ENCODE results near the gene CCDC184.
A peak's percentile ranks its signal among the peaks of the same experiment; 100 is the strongest.
"Not testable (repeated sequence)": the region's sequence is repeated elsewhere in the genome, so short reads cannot be mapped to it uniquely, and the experiment has no call there.

CCDC184 gene

GRCh38 chr12:48197971-48198671 is 14.7 kb downstream of the CCDC184 start:
- Histone ChIP-seq H3K4me3 (ENCODE audit: low read depth, low read length) (peak overlapping the region; percentile 95), H3K9me3 (ENCODE audit: control insufficient read depth, insufficient read depth, low read length) (no peaks in the 10 kb centered on the region), H3K4me1 (ENCODE audit: control insufficient read depth, insufficient read depth, low read length) (no peaks in the 10 kb centered on the region), H3K27me3 (ENCODE audit: control insufficient read depth, insufficient read depth, low read length) (peaks cover 71% of the 10 kb centered on the region), H3K36me3 (ENCODE audit: control insufficient read depth, insufficient read depth, low read length) (no peaks in the 10 kb centered on the region), H3K9ac (ENCODE audit: low read depth, low read length) (peak overlapping the region; percentile 82)

DNA sequence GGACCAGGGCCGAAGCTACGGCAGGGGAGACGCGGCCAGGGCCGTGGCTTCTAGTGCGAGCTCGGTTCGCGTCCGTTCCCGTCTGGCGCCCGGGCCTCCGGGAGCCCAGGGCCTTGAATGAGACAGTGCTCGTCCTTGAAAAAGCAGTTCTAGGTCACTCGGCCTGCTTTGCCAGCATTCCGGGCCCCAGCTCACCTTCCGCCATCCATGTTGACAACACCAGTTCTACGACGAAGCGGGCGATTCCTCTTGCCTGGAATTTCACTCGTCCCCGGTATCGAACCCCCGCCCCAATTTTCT is 15.2 kb downstream of the CCDC184 start:
- H3K27me3 ChIP-seq (ENCODE audit: control insufficient read depth, insufficient read depth, low read length) = peaks cover 72% of the 10 kb centered on the region
- H3K9me3 ChIP-seq (ENCODE audit: control insufficient read depth, insufficient read depth, low read length) = no peaks in the 10 kb centered on the region
- peak overlapping the region; percentile 95 for H3K4me3 ChIP-seq (ENCODE audit: low read depth, low read length)
- H3K9ac ChIP-seq (ENCODE audit: low read depth, low read length) = peak overlapping the region; percentile 82
- no peaks in the 10 kb centered on the region for H3K36me3 ChIP-seq (ENCODE audit: control insufficient read depth, insufficient read depth, low read length)
- no peaks in the 10 kb centered on the region for H3K4me1 ChIP-seq (ENCODE audit: control insufficient read depth, insufficient read depth, low read length)

DNA sequence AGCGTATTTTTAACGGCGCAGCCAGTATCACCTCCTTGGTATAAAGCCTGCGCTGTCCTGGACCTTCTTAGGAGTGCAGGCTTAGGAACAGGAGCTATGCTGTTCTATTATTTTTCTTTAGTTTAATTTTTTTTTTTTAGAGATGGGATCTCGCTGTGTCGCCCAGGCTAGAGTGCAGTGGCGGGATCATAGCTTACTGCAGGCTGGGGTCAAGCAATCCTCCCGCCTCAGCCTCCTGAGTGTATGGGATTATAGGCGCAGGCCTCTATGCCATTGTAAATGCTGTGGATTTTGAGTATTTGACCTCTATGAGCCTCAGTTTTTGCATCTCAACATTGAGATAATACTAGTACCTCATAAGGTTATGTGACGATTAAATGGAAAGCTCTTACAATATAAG is 15.5 kb downstream of the CCDC184 start:
- Histone ChIP-seq H3K9me3 (ENCODE audit: control insufficient read depth, insufficient read depth, low read length) (no peaks in the 10 kb centered on the region), H3K27me3 (ENCODE audit: control insufficient read depth, insufficient read depth, low read length) (peaks cover 72% of the 10 kb centered on the region), H3K4me3 (ENCODE audit: low read depth, low read length) (peak overlapping the region; percentile 95), H3K9ac (ENCODE audit: low read depth, low read length) (no peak overlapping the region), H3K36me3 (ENCODE audit: control insufficient read depth, insufficient read depth, low read length) (no peaks in the 10 kb centered on the region), H3K4me1 (ENCODE audit: control insufficient read depth, insufficient read depth, low read length) (no peaks in the 10 kb centered on the region)

DNA sequence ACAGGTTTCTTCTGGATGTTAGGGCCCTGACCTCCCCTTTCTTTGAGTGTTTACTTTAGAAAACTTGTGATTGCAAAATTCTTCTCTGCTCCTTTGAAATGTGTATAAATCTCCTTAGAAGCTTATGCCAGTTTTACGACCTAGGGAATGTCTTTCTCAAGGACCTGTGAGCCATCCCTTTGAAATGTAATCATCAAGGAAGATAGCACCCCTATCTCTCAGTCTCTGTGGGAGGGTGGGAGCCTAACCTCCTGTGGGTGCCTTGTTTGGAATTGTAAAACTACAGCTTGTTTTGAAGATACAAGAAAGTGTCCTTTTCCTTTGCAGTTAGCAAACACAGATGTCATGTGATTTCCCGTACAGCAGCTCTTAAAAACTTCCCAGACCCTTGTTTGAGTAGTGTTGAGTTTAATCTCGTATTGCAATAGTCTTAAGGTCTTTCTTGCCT is 16.4 kb downstream of the CCDC184 start:
- H3K9ac ChIP-seq (ENCODE audit: low read depth, low read length) = no peak overlapping the region
- H3K4me3 ChIP-seq (ENCODE audit: low read depth, low read length) = no peak overlapping the region
- no peaks in the 10 kb centered on the region for H3K9me3 ChIP-seq (ENCODE audit: control insufficient read depth, insufficient read depth, low read length)
- no peaks in the 10 kb centered on the region for H3K4me1 ChIP-seq (ENCODE audit: control insufficient read depth, insufficient read depth, low read length)
- no peaks in the 10 kb centered on the region for H3K36me3 ChIP-seq (ENCODE audit: control insufficient read depth, insufficient read depth, low read length)
- H3K27me3 ChIP-seq (ENCODE audit: control insufficient read depth, insufficient read depth, low read length) = peaks cover 71% of the 10 kb centered on the region

GRCh38 chr12:48201091-48201490 is 17.6 kb downstream of the CCDC184 start:
- no peak overlapping the region for H3K4me3 ChIP-seq (ENCODE audit: low read depth, low read length)
- no peaks in the 10 kb centered on the region for H3K4me1 ChIP-seq (ENCODE audit: control insufficient read depth, insufficient read depth, low read length)
- H3K9me3 ChIP-seq (ENCODE audit: control insufficient read depth, insufficient read depth, low read length) = no peaks in the 10 kb centered on the region
- no peak overlapping the region for H3K9ac ChIP-seq (ENCODE audit: low read depth, low read length)
- peaks cover 60% of the 10 kb centered on the region for H3K27me3 ChIP-seq (ENCODE audit: control insufficient read depth, insufficient read depth, low read length)
- H3K36me3 ChIP-seq (ENCODE audit: control insufficient read depth, insufficient read depth, low read length) = no peaks in the 10 kb centered on the region

DNA sequence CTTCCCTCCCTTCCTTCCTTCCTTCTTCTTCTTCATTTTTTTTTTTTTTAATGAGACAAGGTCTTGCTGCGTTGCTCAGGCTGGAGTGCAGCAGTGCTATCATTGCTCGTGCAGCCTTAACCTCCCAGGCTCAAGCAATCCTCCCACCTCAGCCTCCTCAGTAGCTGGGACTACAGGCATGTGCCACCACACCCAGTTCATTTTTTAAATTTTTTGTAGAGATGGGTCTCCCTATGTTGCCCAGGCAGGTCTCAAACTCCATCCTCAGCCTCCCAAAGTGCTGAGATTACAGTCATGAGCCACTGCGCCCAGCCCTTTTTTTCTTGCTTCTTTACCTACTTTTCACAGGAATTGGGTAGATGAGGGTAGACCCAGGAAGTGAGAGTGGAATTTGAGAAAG is 18.1 kb downstream of the CCDC184 start:
- H3K27me3 ChIP-seq (ENCODE audit: control insufficient read depth, insufficient read depth, low read length) = peaks cover 59% of the 10 kb centered on the region
- no peaks in the 10 kb centered on the region for H3K36me3 ChIP-seq (ENCODE audit: control insufficient read depth, insufficient read depth, low read length)
- no peaks in the 10 kb centered on the region for H3K4me1 ChIP-seq (ENCODE audit: control insufficient read depth, insufficient read depth, low read length)
- no peak overlapping the region for H3K4me3 ChIP-seq (ENCODE audit: low read depth, low read length)
- H3K9me3 ChIP-seq (ENCODE audit: control insufficient read depth, insufficient read depth, low read length) = no peaks in the 10 kb centered on the region
- H3K9ac ChIP-seq (ENCODE audit: low read depth, low read length) = no peak overlapping the region

DNA sequence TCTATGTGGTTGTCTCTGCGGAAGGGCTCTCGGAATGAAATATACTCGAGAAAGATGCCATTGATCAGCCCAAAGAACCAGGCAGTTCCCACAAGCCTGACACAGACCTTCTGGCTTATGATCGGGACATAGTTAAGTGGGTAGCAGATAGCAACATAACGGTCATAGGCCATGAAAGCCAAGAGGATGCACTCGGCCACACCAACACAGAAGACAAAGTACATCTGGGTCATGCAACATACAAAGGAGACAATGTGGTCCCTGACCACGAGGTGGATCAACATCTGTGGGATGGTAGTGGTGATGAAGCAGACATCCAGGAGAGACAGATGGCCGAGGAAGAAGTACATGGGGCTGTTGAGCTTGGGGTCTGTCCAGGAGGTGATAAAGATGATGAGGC is 19.3 kb downstream of the CCDC184 start:
- Histone ChIP-seq H3K36me3 (ENCODE audit: control insufficient read depth, insufficient read depth, low read length) (no peaks in the 10 kb centered on the region), H3K27me3 (ENCODE audit: control insufficient read depth, insufficient read depth, low read length) (peaks cover 59% of the 10 kb centered on the region), H3K4me1 (ENCODE audit: control insufficient read depth, insufficient read depth, low read length) (no peaks in the 10 kb centered on the region), H3K4me3 (ENCODE audit: low read depth, low read length) (no peak overlapping the region), H3K9ac (ENCODE audit: low read depth, low read length) (no peak overlapping the region), H3K9me3 (ENCODE audit: control insufficient read depth, insufficient read depth, low read length) (no peaks in the 10 kb centered on the region)

GRCh38 chr12:48203192-48203591 is 19.7 kb downstream of the CCDC184 start, which contains the start of gene OR10AD1:
Gene OR10AD1, minus strand, starts transcription at chr12:48203292. Its CDS starts 0 bp downstream, at chr12:48203292.
- Histone ChIP-seq H3K4me1 (ENCODE audit: control insufficient read depth, insufficient read depth, low read length) (no peaks in the 10 kb centered on the region), H3K36me3 (ENCODE audit: control insufficient read depth, insufficient read depth, low read length) (no peaks in the 10 kb centered on the region), H3K9ac (ENCODE audit: low read depth, low read length) (no peak within 1 kb of the TSS), H3K27me3 (ENCODE audit: control insufficient read depth, insufficient read depth, low read length) (peaks cover 59% of the 10 kb centered on the region), H3K4me3 (ENCODE audit: low read depth, low read length) (no peak within 1 kb of the TSS), H3K9me3 (ENCODE audit: control insufficient read depth, insufficient read depth, low read length) (no peaks in the 10 kb centered on the region)

DNA sequence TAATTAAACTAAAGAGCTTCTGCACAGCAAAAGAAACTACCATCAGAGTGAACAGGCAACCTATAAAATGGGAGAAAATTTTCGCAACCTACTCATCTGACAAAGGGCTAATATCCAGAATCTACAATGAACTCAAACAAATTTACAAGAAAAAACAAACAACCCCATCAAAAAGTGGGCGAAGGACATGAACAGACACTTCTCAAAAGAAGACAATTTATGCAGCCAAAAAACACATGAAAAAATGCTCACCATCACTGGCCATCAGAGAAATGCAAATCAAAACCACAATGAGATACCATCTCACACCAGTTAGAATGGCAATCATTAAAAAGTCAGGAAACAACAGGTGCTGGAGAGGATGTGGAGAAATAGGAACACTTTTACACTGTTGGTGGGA is 26.1 kb downstream of the CCDC184 start:
- not testable (repeated sequence) for H3K4me3 ChIP-seq (ENCODE audit: low read depth, low read length); H3K9me3 ChIP-seq (ENCODE audit: control insufficient read depth, insufficient read depth, low read length); H3K9ac ChIP-seq (ENCODE audit: low read depth, low read length); H3K4me1 ChIP-seq (ENCODE audit: control insufficient read depth, insufficient read depth, low read length); H3K36me3 ChIP-seq (ENCODE audit: control insufficient read depth, insufficient read depth, low read length)
- H3K27me3 ChIP-seq (ENCODE audit: control insufficient read depth, insufficient read depth, low read length) = peaks cover 32% of the 10 kb centered on the region

GRCh38 chr12:48216785-48217184 is 33.3 kb downstream of the CCDC184 start:
- Histone ChIP-seq H3K36me3 (ENCODE audit: control insufficient read depth, insufficient read depth, low read length) (no peaks in the 10 kb centered on the region), H3K27me3 (ENCODE audit: control insufficient read depth, insufficient read depth, low read length) (peaks cover 29% of the 10 kb centered on the region), H3K9ac (ENCODE audit: low read depth, low read length) (no peak overlapping the region), H3K4me3 (ENCODE audit: low read depth, low read length) (no peak overlapping the region), H3K9me3 (ENCODE audit: control insufficient read depth, insufficient read depth, low read length) (no peaks in the 10 kb centered on the region), H3K4me1 (ENCODE audit: control insufficient read depth, insufficient read depth, low read length) (no peaks in the 10 kb centered on the region)

DNA sequence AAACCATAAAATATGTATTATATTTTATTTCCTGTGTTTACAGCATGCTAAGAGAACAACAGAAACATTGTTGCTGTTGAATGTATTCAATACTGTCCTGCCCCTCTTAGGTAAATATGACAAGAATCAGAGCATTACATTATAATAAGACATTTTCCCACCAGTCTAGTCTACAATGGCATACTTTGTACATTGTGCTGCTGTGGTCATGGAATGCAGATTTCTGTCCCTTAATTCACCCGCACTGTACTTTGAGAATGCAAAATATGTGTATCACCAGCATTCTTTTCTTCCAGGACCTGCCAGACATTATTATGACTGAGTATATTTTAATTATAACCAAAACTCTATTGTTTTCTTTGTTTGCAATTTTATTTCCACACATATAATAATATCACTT is 36.2 kb downstream of the CCDC184 start:
- peaks cover 4% of the 10 kb centered on the region for H3K27me3 ChIP-seq (ENCODE audit: control insufficient read depth, insufficient read depth, low read length)
- H3K4me3 ChIP-seq (ENCODE audit: low read depth, low read length) = no peak overlapping the region

DNA sequence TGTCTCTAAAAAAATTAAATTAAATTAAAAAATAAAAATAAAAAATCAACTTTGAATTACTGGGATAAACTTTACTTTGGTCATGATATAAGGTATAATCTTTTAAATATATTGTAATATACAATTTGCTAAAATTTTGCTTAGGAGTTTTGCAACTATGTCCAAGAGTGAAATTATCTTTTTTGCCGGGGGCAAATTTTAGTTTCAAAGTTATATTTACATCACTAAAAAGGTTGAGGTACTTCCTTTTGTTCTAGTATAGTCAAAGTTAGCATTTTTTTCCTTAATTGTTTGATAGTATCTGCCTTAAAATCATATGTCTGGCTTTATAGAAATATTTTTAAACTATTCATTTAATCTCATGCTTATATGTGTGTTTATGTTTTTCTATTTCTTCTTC is 37.3 kb downstream of the CCDC184 start:
- Histone ChIP-seq H3K9me3 (ENCODE audit: control insufficient read depth, insufficient read depth, low read length) (no peaks in the 10 kb centered on the region), H3K36me3 (ENCODE audit: control insufficient read depth, insufficient read depth, low read length) (no peaks in the 10 kb centered on the region), H3K4me1 (ENCODE audit: control insufficient read depth, insufficient read depth, low read length) (no peaks in the 10 kb centered on the region), H3K4me3 (ENCODE audit: low read depth, low read length) (no peak overlapping the region), H3K27me3 (ENCODE audit: control insufficient read depth, insufficient read depth, low read length) (peaks cover 4% of the 10 kb centered on the region), H3K9ac (ENCODE audit: low read depth, low read length) (no peak overlapping the region)

More for the DNA sequence above, 36.2 kb downstream of the CCDC184 start:
- no peaks in the 10 kb centered on the region for H3K4me1 ChIP-seq (ENCODE audit: control insufficient read depth, insufficient read depth, low read length)
- H3K9me3 ChIP-seq (ENCODE audit: control insufficient read depth, insufficient read depth, low read length) = no peaks in the 10 kb centered on the region
- no peaks in the 10 kb centered on the region for H3K36me3 ChIP-seq (ENCODE audit: control insufficient read depth, insufficient read depth, low read length)
- no peak overlapping the region for H3K9ac ChIP-seq (ENCODE audit: low read depth, low read length)
